EH (cell line): ENCODE data around the gene PTX3.

ENCODE experiments used
- DNase-seq: peaks from one replicate; pipeline ENCODE4 v3.0.0-alpha.2; 2015; ENCODE audit warnings: low read depth

The PTX3 gene

GRCh38 chr3:157475921-157476414, 39.3 kb downstream of the PTX3 start:
- DNase-seq = peak; percentile 78

DNA sequence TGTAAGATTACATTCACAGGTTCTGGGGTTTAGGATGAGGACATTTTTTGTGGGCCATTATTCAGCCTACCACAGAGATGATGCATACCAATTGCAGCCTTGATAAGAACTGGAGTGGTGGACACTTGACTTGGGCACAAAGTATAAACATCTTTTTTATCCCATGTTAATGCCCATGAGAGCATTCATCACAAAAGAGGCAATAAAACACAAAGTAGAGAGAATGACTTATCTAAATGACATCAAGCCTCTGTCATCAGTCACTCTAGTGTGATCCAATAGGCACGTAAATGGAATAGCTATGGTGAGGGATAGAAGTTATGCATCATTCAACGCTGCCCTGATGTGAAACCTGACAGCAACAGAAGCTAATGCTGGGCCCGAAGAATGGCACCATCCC, 40.8 kb downstream of the PTX3 start:
- no peak for DNase-seq

GRCh38 chr3:157479464-157480243, 43.0 kb downstream of the PTX3 start:
- DNase-seq = no peak

DNA sequence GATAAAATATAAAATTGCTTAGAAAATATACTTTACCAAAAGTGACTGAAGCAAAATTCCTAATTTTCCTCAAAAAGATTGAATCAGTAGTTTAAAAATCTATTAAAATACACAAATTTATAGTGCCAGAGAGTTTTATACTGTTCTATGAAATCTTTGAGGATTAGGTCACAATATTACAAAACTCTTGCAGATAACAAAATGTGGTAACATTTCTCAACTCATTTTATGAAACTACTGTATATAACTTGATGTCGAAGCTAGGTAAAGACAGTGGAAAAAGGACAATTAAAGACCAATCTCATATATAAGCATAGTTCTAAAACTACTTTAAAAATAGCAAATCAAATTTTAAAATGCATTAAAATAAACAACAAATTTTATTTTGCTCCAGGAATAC, 50.7 kb downstream of the PTX3 start:
- no peak for DNase-seq

GRCh38 chr3:157488144-157488543, 51.5 kb downstream of the PTX3 start:
- DNase-seq = peak; percentile 27

DNA sequence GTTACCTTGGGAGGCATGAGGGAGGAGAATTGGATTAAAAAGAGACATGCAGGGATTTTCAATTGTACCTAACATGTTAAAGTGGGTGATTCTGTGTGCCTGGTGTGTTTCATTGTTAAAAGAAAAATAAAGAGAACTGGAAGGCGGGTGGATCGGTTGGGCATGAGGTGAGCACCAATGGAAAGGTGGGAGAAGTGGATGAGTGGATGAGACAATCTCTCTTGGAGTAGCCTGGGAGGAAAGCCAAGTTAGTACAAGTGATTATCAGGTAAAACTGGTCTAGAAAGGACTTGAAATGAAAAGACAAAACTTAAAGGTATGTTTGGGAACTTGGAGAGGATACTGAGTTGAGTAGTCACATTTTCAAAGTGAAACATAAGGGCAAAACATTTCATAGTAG, 54.5 kb downstream of the PTX3 start:
- DNase-seq = no peak
